Measurements from ENCODE around the gene SLC25A30. TPM values are rescaled to one million over a fixed set of nuclear protein-coding genes. Genes with fewer than 3 reads are reported as not detected.

SLC25A30 gene
- total RNA-seq, 4 donors from 2014 or later: 10.1 to 21.9 (median 11.9) TPM

GRCh38 chr13:45413826-45414307 lies 4.3 kb downstream of the SLC25A30 start:
- ATAC-seq (ENCODE audit: low FRiP score) (no peak), DNase-seq (ENCODE audit: low spot score) (no peak)
- no peak for TF ChIP-seq CTCF (IDR thresholded peaks at IDR 0.05)

DNA sequence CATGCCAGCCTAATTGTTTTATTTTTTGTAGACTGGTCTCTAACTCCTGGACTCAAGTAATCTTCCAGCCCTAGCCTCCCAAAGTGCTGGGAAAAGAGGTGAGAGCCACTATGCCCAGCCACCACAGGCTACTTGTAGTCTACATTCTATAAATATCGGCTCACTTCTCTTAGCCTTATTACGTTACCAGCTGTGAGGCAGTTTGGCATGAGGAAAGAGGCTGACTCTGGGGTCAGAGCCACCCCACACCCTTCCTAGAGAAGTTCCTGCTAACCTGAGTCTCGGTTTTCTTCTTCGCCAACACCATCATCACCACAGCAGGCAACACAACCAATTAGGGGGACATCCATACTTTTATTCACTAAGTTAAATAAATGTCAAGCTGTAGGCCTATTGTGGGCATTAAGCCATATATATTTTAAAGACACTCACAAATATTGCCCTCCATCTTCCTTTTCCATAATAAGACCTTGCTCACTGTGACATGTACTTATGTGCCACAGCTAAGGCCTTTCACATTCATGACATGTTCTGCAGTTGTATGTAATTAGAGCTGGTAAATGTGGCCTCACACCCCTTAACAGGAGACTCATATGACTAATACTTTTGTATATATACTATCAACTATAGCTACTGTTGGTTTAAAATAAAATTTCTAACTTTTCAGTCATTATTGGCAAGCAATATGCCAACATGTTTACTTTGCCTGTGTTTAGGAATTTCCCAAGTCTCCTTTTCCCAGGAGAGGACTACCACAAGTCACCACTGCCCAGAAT lies 5.7 kb downstream of the SLC25A30 start:
- DNase-seq (ENCODE audit: low spot score) (no peak), ATAC-seq (ENCODE audit: low FRiP score) (no peak)

GRCh38 chr13:45411631-45412030 lies 6.5 kb downstream of the SLC25A30 start:
- no peak for TF ChIP-seq CTCF (IDR thresholded peaks at IDR 0.05)
- DNase-seq (ENCODE audit: low spot score) (no peak), ATAC-seq (ENCODE audit: low FRiP score) (no peak)

More for the DNA sequence above, 5.7 kb downstream of the SLC25A30 start:
- TF ChIP-seq CTCF (IDR thresholded peaks at IDR 0.05): no peak

DNA sequence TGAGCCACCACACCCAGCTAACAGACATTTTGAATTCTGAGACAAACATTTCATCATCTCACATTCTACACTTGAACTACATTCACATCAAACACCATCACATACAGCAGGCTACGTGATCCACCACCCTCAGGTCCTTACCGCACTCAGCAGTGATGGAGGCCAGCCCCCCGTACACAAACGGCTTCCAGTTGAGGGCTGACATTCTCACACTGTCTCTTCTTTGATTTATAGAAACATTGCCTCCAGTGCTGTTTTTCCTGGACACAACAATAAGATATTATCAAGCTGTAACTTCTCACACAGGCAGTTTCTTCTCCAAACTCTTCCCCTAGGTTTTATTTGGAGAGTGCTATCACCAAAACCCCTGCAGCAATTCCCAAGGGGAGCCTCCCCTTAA lies 7.0 kb downstream of the SLC25A30 start:
- ATAC-seq (ENCODE audit: low FRiP score): no peak
- no peak for TF ChIP-seq CTCF (IDR thresholded peaks at IDR 0.05)
- DNase-seq (ENCODE audit: low spot score): no peak

- no peak for TF ChIP-seq CTCF (IDR thresholded peaks at IDR 0.05)
- no peak for DNase-seq (ENCODE audit: low spot score)
- no peak for ATAC-seq (ENCODE audit: low FRiP score)
Measured at GRCh38 chr13:45410466-45410865, 7.7 kb downstream of the SLC25A30 start.

- TF ChIP-seq CTCF (IDR thresholded peaks at IDR 0.05): no peak
- DNase-seq (ENCODE audit: low spot score): no peak
- ATAC-seq (ENCODE audit: low FRiP score): no peak
Measured at GRCh38 chr13:45410001-45410400, 8.2 kb downstream of the SLC25A30 start.

DNA sequence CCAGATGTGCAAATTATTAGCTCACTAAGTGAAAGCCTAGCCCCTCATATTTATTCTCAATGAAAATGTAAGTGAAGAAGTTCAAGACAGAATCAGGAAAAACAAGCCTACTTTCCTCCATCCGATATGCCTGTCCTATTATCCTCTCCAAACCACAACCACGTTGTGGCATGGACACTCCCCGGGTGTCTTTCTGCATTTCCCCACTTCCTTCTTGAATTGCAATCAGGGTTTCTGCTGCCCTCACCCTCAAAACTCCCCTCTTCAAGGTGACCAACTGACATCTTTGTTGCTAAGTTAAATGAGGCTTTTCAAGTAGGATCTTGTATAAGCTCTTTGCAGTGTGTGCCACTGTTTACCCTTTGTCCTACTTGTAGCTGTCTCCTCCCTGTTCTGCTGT lies 11.8 kb downstream of the SLC25A30 start:
- DNase-seq (ENCODE audit: low spot score) (no peak), ATAC-seq (ENCODE audit: low FRiP score) (no peak)
- no peak for TF ChIP-seq CTCF (IDR thresholded peaks at IDR 0.05)
